Colonic mucosa (tissue), 4 donors: ENCODE results near the gene MTURN. TPM values are rescaled to one million over a fixed set of nuclear protein-coding genes. Genes with fewer than 3 reads are reported as not detected.

ENCODE experiments used
- DNase-seq: peaks from one replicate; pipeline ENCODE4 v3.0.0-alpha.2; 2020
- H3K27ac ChIP-seq: fragments of 200-600 bp; one replicate; pipeline ENCODE4 v1.8.0; 2021
- H3K27me3 ChIP-seq: fragments of 200-600 bp; one replicate; pipeline ENCODE4 v1.8.0; 2021
- H3K36me3 ChIP-seq: fragments of 200-600 bp; one replicate; pipeline ENCODE4 v1.8.0; 2021
- H3K4me1 ChIP-seq: fragments of 200-600 bp; one replicate; pipeline ENCODE4 v1.8.0; 2021; ENCODE audit warnings: mild to moderate bottlenecking
- H3K4me3 ChIP-seq: fragments of 200-600 bp; one replicate; pipeline ENCODE4 v1.8.0; 2021
- H3K9ac ChIP-seq, 2 donors: one replicate each; pipeline ENCODE4 v1.7.0; 2013; ENCODE audit warnings: control low read depth in 2 of 2, low read depth in 2 of 2, low read length in 2 of 2
- H3K9me3 ChIP-seq: fragments of 200-600 bp; one replicate; pipeline ENCODE4 v1.8.0; 2021
- intact Hi-C: fragments of 100-400 bp; cut with DNase I; formaldehyde crosslinking; loops from one replicate; pipeline ENCODE4 v1.14.1; 2022
- total RNA-seq, 2 donors: library from RNA; stranded (reverse); fragmentation: NEBNext Ultra II Directional in 1 of 2; extraction: Animal tissue kit (Norgen Biotek cat#: 25700) in 1 of 2; gene quantifications; one replicate each; pipeline ENCODE4 v1.2.1, GENCODE V29; 2021
- TF ChIP-seq, protein P1 (sequence below): fragments of 200-600 bp; IDR thresholded peaks from one replicate; pipeline ENCODE4 v1.8.0; 2022; ENCODE audit warnings: antibody characterized with exemption, mild to moderate bottlenecking
- donor health status: healthy.
- donor health status: DM: no; HTN: no; CAD: no.
- donor health status: DM: no; HTN: no; CAD: no.

Gene MTURN
- total RNA-seq, 2 donors from 2014 or later: 8.0 to 10.8 TPM

DNA sequence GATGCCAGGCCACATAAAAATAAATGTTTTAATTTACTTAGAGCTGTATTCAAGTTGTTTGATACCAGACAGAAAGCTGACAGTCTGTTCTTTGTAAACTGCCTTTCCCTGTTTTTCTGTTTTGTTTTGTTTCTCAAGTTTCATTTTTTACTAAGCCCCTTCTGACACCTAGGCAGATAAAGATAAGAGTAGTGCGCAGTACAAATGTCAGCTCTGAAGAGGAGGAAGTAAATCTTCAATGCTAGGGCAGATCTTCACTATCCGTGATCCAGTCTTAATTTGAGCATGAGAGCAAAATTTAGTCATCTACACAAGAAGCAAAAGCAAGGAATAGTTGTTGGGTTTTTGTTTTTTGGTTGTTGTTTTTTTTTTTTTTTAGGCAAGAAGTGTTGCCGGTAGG, 27.3 kb downstream of the MTURN start:
- Histone ChIP-seq H3K9ac (no peak overlapping the region), H3K4me3 (no peak overlapping the region), H3K36me3 (no peaks in the 10 kb centered on the region), H3K9me3 (no peaks in the 10 kb centered on the region), H3K4me1 (no peaks in the 10 kb centered on the region), H3K27me3 (no peaks in the 10 kb centered on the region), H3K27ac (no peak overlapping the region)
- no peak for DNase-seq
- TF ChIP-seq, protein P1, sequence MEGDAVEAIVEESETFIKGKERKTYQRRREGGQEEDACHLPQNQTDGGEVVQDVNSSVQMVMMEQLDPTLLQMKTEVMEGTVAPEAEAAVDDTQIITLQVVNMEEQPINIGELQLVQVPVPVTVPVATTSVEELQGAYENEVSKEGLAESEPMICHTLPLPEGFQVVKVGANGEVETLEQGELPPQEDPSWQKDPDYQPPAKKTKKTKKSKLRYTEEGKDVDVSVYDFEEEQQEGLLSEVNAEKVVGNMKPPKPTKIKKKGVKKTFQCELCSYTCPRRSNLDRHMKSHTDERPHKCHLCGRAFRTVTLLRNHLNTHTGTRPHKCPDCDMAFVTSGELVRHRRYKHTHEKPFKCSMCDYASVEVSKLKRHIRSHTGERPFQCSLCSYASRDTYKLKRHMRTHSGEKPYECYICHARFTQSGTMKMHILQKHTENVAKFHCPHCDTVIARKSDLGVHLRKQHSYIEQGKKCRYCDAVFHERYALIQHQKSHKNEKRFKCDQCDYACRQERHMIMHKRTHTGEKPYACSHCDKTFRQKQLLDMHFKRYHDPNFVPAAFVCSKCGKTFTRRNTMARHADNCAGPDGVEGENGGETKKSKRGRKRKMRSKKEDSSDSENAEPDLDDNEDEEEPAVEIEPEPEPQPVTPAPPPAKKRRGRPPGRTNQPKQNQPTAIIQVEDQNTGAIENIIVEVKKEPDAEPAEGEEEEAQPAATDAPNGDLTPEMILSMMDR: no peak
- intact Hi-C loops: loop anchor here (5.0 to 10.0 kb wide), 2 partner anchors 113 to 250 kb away; no protein-coding TSS in a partner anchor

DNA sequence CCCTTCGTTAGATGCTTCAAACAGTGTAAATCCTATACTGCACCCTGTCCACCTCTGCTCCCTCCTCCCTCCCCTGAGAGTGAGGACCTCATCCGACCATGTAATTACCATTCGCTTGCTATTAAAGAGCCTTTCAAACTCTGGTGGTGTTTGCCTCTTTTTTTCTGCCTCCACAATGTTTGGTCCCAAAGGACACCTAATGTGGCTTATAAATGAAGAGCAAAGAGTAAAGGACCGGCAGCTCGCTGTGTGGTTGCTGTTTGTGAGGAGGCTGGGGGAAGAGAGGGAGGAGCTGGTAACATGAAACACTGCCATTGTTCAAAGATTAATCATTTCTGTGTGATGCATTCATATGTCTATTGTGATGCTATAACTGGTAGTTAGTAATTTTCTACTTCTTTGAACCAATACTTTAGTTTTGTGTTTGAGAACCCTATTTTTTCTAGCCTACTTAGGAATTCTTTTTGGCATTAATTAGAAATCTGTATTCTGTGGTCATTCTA, 27.9 kb downstream of the MTURN start:
- intact Hi-C loops: loop anchor here (5.0 to 10.0 kb wide), 2 partner anchors 112 to 250 kb away; no protein-coding TSS in a partner anchor
- DNase-seq: no peak
- Histone ChIP-seq H3K9me3 (no peaks in the 10 kb centered on the region), H3K27ac (no peak overlapping the region), H3K27me3 (no peaks in the 10 kb centered on the region), H3K4me3 (no peak overlapping the region), H3K36me3 (no peaks in the 10 kb centered on the region), H3K9ac (no peak overlapping the region), H3K4me1 (no peaks in the 10 kb centered on the region)
- TF ChIP-seq, protein P1: no peak

- DNase-seq: no peak
- Histone ChIP-seq H3K9ac (no peak overlapping the region), H3K27ac (no peak overlapping the region), H3K9me3 (no peaks in the 10 kb centered on the region), H3K36me3 (no peaks in the 10 kb centered on the region), H3K4me3 (no peak overlapping the region), H3K4me1 (no peaks in the 10 kb centered on the region), H3K27me3 (no peaks in the 10 kb centered on the region)
- TF ChIP-seq, protein P1: no peak
- intact Hi-C loops: loop anchor here (5.0 to 10.0 kb wide), 2 partner anchors 111 to 249 kb away; no protein-coding TSS in a partner anchor
Observed at GRCh38 chr7:30163231-30163894, 28.6 kb downstream of the MTURN start.

GRCh38 chr7:30164567-30164966, 29.8 kb downstream of the MTURN start:
- Histone ChIP-seq H3K9ac (no peak overlapping the region), H3K9me3 (no peaks in the 10 kb centered on the region), H3K4me3 (no peak overlapping the region), H3K36me3 (no peaks in the 10 kb centered on the region), H3K4me1 (no peaks in the 10 kb centered on the region), H3K27ac (no peak overlapping the region), H3K27me3 (no peaks in the 10 kb centered on the region)
- no peak for DNase-seq
- TF ChIP-seq, protein P1: peak; percentile 49
- intact Hi-C loops: loop anchor here (5.0 to 10.0 kb wide), 2 partner anchors 110 to 248 kb away; no protein-coding TSS in a partner anchor

- H3K4me3 ChIP-seq: no peak overlapping the region
- DNase-seq: no peak
- peak overlapping the region in 1 of 2 donors; percentile 38 for H3K9ac ChIP-seq
- no peaks in the 10 kb centered on the region for H3K9me3 ChIP-seq
- H3K4me1 ChIP-seq: no peaks in the 10 kb centered on the region
- intact Hi-C loops: loop anchor here (5.0 to 10.0 kb wide), 2 partner anchors 109 to 397 kb away; no protein-coding TSS in a partner anchor
- no peaks in the 10 kb centered on the region for H3K27me3 ChIP-seq
- no peak overlapping the region for H3K27ac ChIP-seq
- H3K36me3 ChIP-seq: no peaks in the 10 kb centered on the region
- TF ChIP-seq, protein P1: no peak
Observed at GRCh38 chr7:30165590-30165989, 30.8 kb downstream of the MTURN start.
